HepG2 (cell line): ENCODE results near the gene MBTPS1. TPM values are rescaled to one million over a fixed set of nuclear protein-coding genes. Genes with fewer than 3 reads are reported as not detected.
A peak's percentile ranks its signal among the peaks of the same experiment; 100 is the strongest.

Source experiments
- ATAC-seq: fragments of 200-7000 bp; cut with Tn5 transposase; 3 replicates; pipeline ENCODE4 v1.9.1; 2020; ENCODE audit warnings: mild to moderate bottlenecking, moderate library complexity
- BruUV-seq: library from RNA; stranded (reverse); fragments of 400-500 nt; replicated peaks from 2 replicates; lab custom pipeline; 2021; lab: Mats Ljungman, UMichigan
- CTCF ChIA-PET: fragments of 300-600 bp; formaldehyde crosslinking; extraction: SDS; loops from one replicate; lab custom pipeline; 2021; ENCODE audit warnings: low total read pairs, inconsistent platforms, low intra/inter-chr PET ratio; lab: Yijun Ruan, JAX
- POLR2A ChIA-PET: fragments of 350-600 bp; sonication (Branson Sonifier 250); formaldehyde crosslinking; loops from one replicate; lab custom pipeline; 2020; ENCODE audit warnings: antibody characterized with exemption, inconsistent platforms; lab: Yijun Ruan, JAX
- DNase-seq: peaks from one replicate; pipeline ENCODE4 v3.0.0-alpha.2; 2015; ENCODE audit warnings: low spot score
- FAIRE-seq: peaks from 3 replicates; lab custom pipeline; 2011; peaks lifted over from hg19 to GRCh38; lab: Jason Lieb, UNC
- H2AFZ ChIP-seq: one replicate; pipeline ENCODE4 v1.6.1; 2011; ENCODE audit warnings: low read length, inconsistent platforms
- H3K27ac ChIP-seq: fragments of 300-600 bp; 3 replicates; pipeline ENCODE4 v1.8.0; 2011; ENCODE audit warnings: mixed run types, mild to moderate bottlenecking, mixed read lengths, low read length, inconsistent platforms; ENCODE audit not compliant: insufficient read depth; ENCODE audit errors: extremely low read length
- H3K27me3 ChIP-seq, 2 experiments: fragments of 200-600 bp in 1 of 2; 2 replicates in 1 of 2; 3 replicates in 1 of 2; pipeline versions ENCODE4 v1.6.0 to v1.8.0; 2011; ENCODE audit warnings: low read length in 2 of 2, mild to moderate bottlenecking in 2 of 2, moderate library complexity in 2 of 2, inconsistent platforms in 1 of 2; ENCODE audit not compliant: insufficient read depth in 2 of 2, control insufficient read depth in 1 of 2
- H3K36me3 ChIP-seq, 2 experiments: fragments of 200-600 bp in 1 of 2; replicated peaks in 1 of 2; 2 replicates in 1 of 2; 3 replicates in 1 of 2; pipeline versions ENCODE4 v1.5.1 to v1.8.0; 2011; ENCODE audit warnings: low read length in 2 of 2, inconsistent platforms in 1 of 2; ENCODE audit not compliant: insufficient read depth in 2 of 2, control insufficient read depth in 1 of 2
- H3K4me1 ChIP-seq: 2 replicates; pipeline ENCODE4 v1.5.1; 2012; ENCODE audit warnings: low read length, inconsistent platforms; ENCODE audit not compliant: insufficient read depth
- H3K4me2 ChIP-seq: 2 replicates; pipeline ENCODE4 v1.6.0; 2011; ENCODE audit warnings: low read depth, low read length, inconsistent platforms
- H3K4me3 ChIP-seq, 3 experiments: fragments of 200-600 bp in 1 of 3; sonication (generic), shearing (Covaris generic) in 1 of 3; replicated peaks in 1 of 3; 2 replicates each; pipeline ENCODE4 v1.5.1; 2011 to 2016; ENCODE audit warnings: low read length in 3 of 3, inconsistent platforms in 2 of 3, low read depth in 2 of 3, mild to moderate bottlenecking in 2 of 3, control low read depth in 1 of 3, mixed read lengths in 1 of 3; ENCODE audit not compliant: insufficient read depth in 1 of 3
- H3K79me2 ChIP-seq: one replicate; pipeline ENCODE4 v1.6.1; 2011; ENCODE audit warnings: low read length, inconsistent platforms; ENCODE audit not compliant: insufficient read depth
- H3K9ac ChIP-seq: 2 replicates; pipeline ENCODE4 v1.6.0; 2011; ENCODE audit warnings: mild to moderate bottlenecking, low read depth, low read length, inconsistent platforms; ENCODE audit not compliant: insufficient read depth
- H3K9me3 ChIP-seq: 2 replicates; pipeline ENCODE4 v1.5.1; 2012; ENCODE audit warnings: mild to moderate bottlenecking, low read length
- H4K20me1 ChIP-seq: 2 replicates; pipeline ENCODE4 v1.6.0; 2011; ENCODE audit warnings: inconsistent platforms, mild to moderate bottlenecking, low read length, moderate library complexity; ENCODE audit not compliant: insufficient read depth
- ATAD3A ChIP-seq: sonication (generic); formaldehyde crosslinking; IDR thresholded peaks from 2 replicates; pipeline ENCODE4 v1.4.0; 2020; ENCODE audit warnings: missing genetic modification reagents
- CHD4 ChIP-seq: fragments of 200-600 bp; sonication (generic); IDR thresholded peaks from 2 replicates; pipeline ENCODE4 v1.7.0; 2017; ENCODE audit warnings: mild to moderate bottlenecking, low read length, borderline replicate concordance
- DR1 ChIP-seq: sonication (generic); formaldehyde crosslinking; IDR thresholded peaks from 2 replicates; pipeline ENCODE4 v1.8.0; 2021; ENCODE audit warnings: mild to moderate bottlenecking, missing genetic modification reagents, inconsistent platforms
- EED ChIP-seq: sonication (generic); formaldehyde crosslinking; IDR thresholded peaks from 2 replicates; pipeline ENCODE4 v1.5.0; 2020; ENCODE audit warnings: mild to moderate bottlenecking, missing genetic modification reagents
- KLF15 ChIP-seq: sonication (generic); formaldehyde crosslinking; IDR thresholded peaks from 2 replicates; pipeline ENCODE4 v1.8.1; 2023; ENCODE audit warnings: borderline replicate concordance, mild to moderate bottlenecking, inconsistent platforms, missing genetic modification reagents, mixed read lengths
- MAZ ChIP-seq, 2 experiments: sonication (generic) in 1 of 2; formaldehyde crosslinking in 1 of 2; IDR thresholded peaks; 2 replicates each; pipeline versions ENCODE4 v1.5.0 to v1.6.1; 2012 to 2020; ENCODE audit warnings: low read depth in 2 of 2, mild to moderate bottlenecking in 2 of 2, borderline replicate concordance in 1 of 2, improper control_type of control experiment in 1 of 2, low read length in 1 of 2, missing genetic modification reagents in 1 of 2, moderate library complexity in 1 of 2
- RELA ChIP-seq: sonication (generic); formaldehyde crosslinking; IDR thresholded peaks from 2 replicates; pipeline ENCODE4 v1.4.0; 2020; ENCODE audit warnings: missing genetic modification reagents
- RFX1 ChIP-seq: fragments of 450-650 bp; IDR thresholded peaks from 2 replicates; pipeline ENCODE4 v1.6.1; 2017
- RFX3 ChIP-seq: IDR thresholded peaks from 2 replicates; pipeline ENCODE4 v1.6.1; 2016; ENCODE audit warnings: missing biosample characterization, missing genetic modification reagents
- SUZ12 ChIP-seq: fragments of 150-350 bp; IDR thresholded peaks from 2 replicates; pipeline ENCODE4 v1.6.1; 2014; ENCODE audit warnings: low read depth, low read length
- ZNF234 ChIP-seq: sonication (generic); formaldehyde crosslinking; conservative IDR thresholded peaks from 2 replicates; pipeline ENCODE4 v1.5.1; 2020; ENCODE audit warnings: mild to moderate bottlenecking, missing genetic modification reagents
- ZNF282 ChIP-seq: fragments of 450-650 bp; IDR thresholded peaks from 2 replicates; pipeline ENCODE4 v1.6.1; 2018; ENCODE audit not compliant: partially characterized antibody
- ZNF549 ChIP-seq: sonication (generic); formaldehyde crosslinking; IDR thresholded peaks from 2 replicates; pipeline ENCODE4 v1.5.0; 2020; ENCODE audit warnings: missing genetic modification reagents
- ZNF629 ChIP-seq: sonication (generic); formaldehyde crosslinking; conservative IDR thresholded peaks from 2 replicates; pipeline ENCODE4 v1.5.0; 2020; ENCODE audit warnings: missing genetic modification reagents
- WGBS: methylation state at CpG from one replicate; pipeline ENCODE4 v1.1.6; 2017; ENCODE audit warnings: low lambda C conversion rate; 5-methylcytosine and 5-hydroxymethylcytosine counted together
- in situ Hi-C: cut with HindIII; loops from 2 replicates; pipeline ENCODE4 v1.10.0; 2017; ENCODE audit warnings: low pct_unique_long_range_greater_than_20kb; ENCODE audit not compliant: extremely low pct_ligation_motif_present
- intact Hi-C: fragments of 100-400 bp; cut with micrococcal nuclease; formaldehyde crosslinking; loops from one replicate; pipeline ENCODE4 v1.10.0; 2022; ENCODE audit not compliant: unreplicated experiment
- polyA plus RNA-seq, 8 experiments: library from polyadenylated mRNA; depleted of rRNA in 3 of 8; stranded (reverse) in 7 of 8; unstranded in 1 of 8; fragments of >200 nt; fragmentation: Illumina TruSeq in 4 of 8; extraction: Trizol in 4 of 8; gene quantifications; 2 replicates each; pipeline versions ENCODE4 v1.2.1 to v1.2.3, GENCODE V29; 2011 to 2016; ENCODE audit warnings: low read depth in 4 of 8, missing spikeins in 1 of 8, mixed read lengths in 1 of 8; ENCODE audit not compliant: insufficient read depth in 1 of 8
- total RNA-seq, 5 experiments: library from RNA; depleted of rRNA; stranded (reverse); fragments of >200 nt; fragmentation: Illumina TruSeq; extraction: Trizol; gene quantifications; 2 replicates each; pipeline ENCODE4 v1.2.3, GENCODE V29; 2016; ENCODE audit warnings: low read depth in 1 of 5
- TF ChIP-seq, protein P1 (sequence below): IDR thresholded peaks from 2 replicates; pipeline ENCODE4 v1.6.1; 2018; ENCODE audit warnings: missing genetic modification reagents
- TF ChIP-seq, protein P2 (sequence below): sonication (generic); formaldehyde crosslinking; IDR thresholded peaks from 2 replicates; pipeline ENCODE4 v1.4.0; 2020; ENCODE audit warnings: missing genetic modification reagents

MBTPS1 gene
- total and polyA plus RNA-seq, 2 of the 13 experiments (the other 11 are each of a cell fraction or from before 2014, with no cell fraction given) = 56.7 to 91.3 TPM

DNA sequence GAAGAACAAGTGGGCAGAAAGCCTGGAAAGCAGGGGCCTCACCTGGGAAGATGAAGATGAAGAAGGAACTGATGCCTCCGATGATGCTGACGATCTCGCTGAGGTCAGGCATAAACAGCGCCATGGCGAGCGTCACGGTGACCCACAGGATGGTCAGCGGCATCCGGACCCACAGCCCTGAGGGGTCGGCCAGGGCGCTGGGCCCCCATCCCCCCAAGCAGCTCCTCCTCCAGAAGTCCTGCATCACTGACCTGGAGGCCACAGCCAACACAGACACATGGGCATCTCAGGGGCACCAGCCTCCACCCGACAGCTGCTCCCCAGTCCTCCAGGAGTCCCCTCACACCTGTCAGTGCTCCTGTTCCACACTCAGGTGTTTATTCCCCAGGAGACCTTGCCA is 100.3 kb downstream of the MBTPS1 start:
- Histone ChIP-seq H3K4me1 (peaks cover 22% of the 10 kb centered on the region), H3K4me2 (no peak overlapping the region), H3K36me3 (no peaks in the 10 kb centered on the region), H3K27ac (no peak overlapping the region), H3K27me3 (peaks cover 0 to 9% of the 10 kb centered on the region in 2 experiments; a peak in 2 of 5 replicates), H3K9ac (no peak overlapping the region), H3K4me3 (no peak overlapping the region), H3K79me2 (no peaks in the 10 kb centered on the region), H2AFZ (no peak overlapping the region), H3K9me3 (peaks cover 17% of the 10 kb centered on the region), H4K20me1 (no peaks in the 10 kb centered on the region)
- no peak for TF ChIP-seq KLF15 (CRISPR knock-in tag)
- no peak for TF ChIP-seq ZNF282
- TF ChIP-seq ZNF234 (CRISPR knock-in tag) = no peak
- TF ChIP-seq CHD4 = no peak
- no peak for TF ChIP-seq EED (CRISPR knock-in tag)
- no peak for TF ChIP-seq SUZ12
- TF ChIP-seq, protein P1, sequence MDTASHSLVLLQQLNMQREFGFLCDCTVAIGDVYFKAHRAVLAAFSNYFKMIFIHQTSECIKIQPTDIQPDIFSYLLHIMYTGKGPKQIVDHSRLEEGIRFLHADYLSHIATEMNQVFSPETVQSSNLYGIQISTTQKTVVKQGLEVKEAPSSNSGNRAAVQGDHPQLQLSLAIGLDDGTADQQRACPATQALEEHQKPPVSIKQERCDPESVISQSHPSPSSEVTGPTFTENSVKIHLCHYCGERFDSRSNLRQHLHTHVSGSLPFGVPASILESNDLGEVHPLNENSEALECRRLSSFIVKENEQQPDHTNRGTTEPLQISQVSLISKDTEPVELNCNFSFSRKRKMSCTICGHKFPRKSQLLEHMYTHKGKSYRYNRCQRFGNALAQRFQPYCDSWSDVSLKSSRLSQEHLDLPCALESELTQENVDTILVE = no peak
- TF ChIP-seq ATAD3A (CRISPR knock-in tag) = no peak
- in situ Hi-C loops = no loop called here
- 62% methylated on average over 12 of the region's 12 CpGs for WGBS
- ChIA-PET CTCF (no interaction called here), POLR2A (no interaction called here)
- ATAC-seq (no peak), DNase-seq (no peak), FAIRE-seq (no peak)
- intact Hi-C loops = no loop called here
- no TSS peak for BruUV-seq

DNA sequence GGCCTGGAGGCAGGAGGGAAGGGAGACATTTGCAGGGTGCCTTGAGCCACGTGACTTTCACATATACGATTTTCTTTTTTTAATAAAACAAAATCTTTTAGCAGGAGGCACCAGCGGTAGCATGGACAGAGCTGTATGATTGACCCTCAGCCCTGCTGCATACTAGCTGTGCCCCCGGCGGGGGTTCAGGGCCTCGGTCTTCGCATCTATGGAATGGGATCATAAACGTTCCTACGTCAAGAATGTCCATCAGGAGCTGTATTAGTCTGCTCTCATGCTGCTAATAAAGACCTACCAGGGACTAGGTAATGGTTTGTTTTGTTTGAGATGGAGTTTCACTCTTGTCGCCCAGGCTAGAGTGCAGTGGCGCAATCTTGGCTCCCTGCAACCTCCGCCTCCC is 101.3 kb downstream of the MBTPS1 start:
- POLR2A ChIA-PET = no interaction called here
- DNase-seq (no peak), FAIRE-seq (no peak), ATAC-seq (no peak)
- Histone ChIP-seq H3K27me3 (peaks cover 0 to 13% of the 10 kb centered on the region in 2 experiments; a peak in 2 of 5 replicates), H3K36me3 (no peaks in the 10 kb centered on the region), H4K20me1 (no peaks in the 10 kb centered on the region), H2AFZ (no peak overlapping the region), H3K27ac (no peak overlapping the region), H3K9ac (no peak overlapping the region), H3K4me3 (no peak overlapping the region), H3K79me2 (no peaks in the 10 kb centered on the region), H3K4me2 (no peak overlapping the region), H3K9me3 (peaks cover 10% of the 10 kb centered on the region; the same call in 1 of the 2 replicates), H3K4me1 (peaks cover 22% of the 10 kb centered on the region)
- WGBS = 56% methylated on average over 11 of the region's 12 CpGs
- intact Hi-C loops (no loop called here), in situ Hi-C loops (no loop called here)
- no TSS peak for BruUV-seq
- CTCF ChIA-PET = no interaction called here
- TF ChIP-seq RFX3 (CRISPR knock-in tag) = no peak
- TF ChIP-seq, protein P2, sequence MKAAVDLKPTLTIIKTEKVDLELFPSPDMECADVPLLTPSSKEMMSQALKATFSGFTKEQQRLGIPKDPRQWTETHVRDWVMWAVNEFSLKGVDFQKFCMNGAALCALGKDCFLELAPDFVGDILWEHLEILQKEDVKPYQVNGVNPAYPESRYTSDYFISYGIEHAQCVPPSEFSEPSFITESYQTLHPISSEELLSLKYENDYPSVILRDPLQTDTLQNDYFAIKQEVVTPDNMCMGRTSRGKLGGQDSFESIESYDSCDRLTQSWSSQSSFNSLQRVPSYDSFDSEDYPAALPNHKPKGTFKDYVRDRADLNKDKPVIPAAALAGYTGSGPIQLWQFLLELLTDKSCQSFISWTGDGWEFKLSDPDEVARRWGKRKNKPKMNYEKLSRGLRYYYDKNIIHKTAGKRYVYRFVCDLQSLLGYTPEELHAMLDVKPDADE = no peak
- TF ChIP-seq ZNF629 (CRISPR knock-in tag) = peak; percentile 81
- TF ChIP-seq RELA (CRISPR knock-in tag) = no peak
- TF ChIP-seq ZNF549 (CRISPR knock-in tag) = no peak
- TF ChIP-seq DR1 = no peak
- TF ChIP-seq MAZ (IDR thresholded peaks at IDR 0.05; ENCODE audit: borderline replicate concordance, low read depth, low read length) = no peak
- no peak for TF ChIP-seq MAZ (CRISPR knock-in tag; IDR thresholded peaks at IDR 0.05; ENCODE audit: low read depth)
- no peak for TF ChIP-seq RFX1
